ENCODE measurements around the gene ZNRD2. TPM values are rescaled to one million over a fixed set of nuclear protein-coding genes. Genes with fewer than 3 reads are reported as not detected.

Gene ZNRD2
- polyA plus RNA-seq, 1 experiment, result 73.3 TPM

GRCh38 chr11:65581928-65582327, 11.7 kb downstream of the ZNRD2 start:
- Histone ChIP-seq H3K36me3 (ENCODE audit: control insufficient read depth, insufficient read depth, low read length) (peaks cover 30% of the 10 kb centered on the region), H3K27me3 (ENCODE audit: control insufficient read depth, insufficient read depth, low read length) (no peaks in the 10 kb centered on the region), H3K4me3 (ENCODE audit: low read depth, low read length) (no peak overlapping the region)
- no peak for DNase-seq (ENCODE audit: low read depth)
- ChIA-PET POLR2A (no interaction called here), CTCF (interaction anchor here (1.0 to 2.8 kb wide), 3 partner anchors 9 to 42 kb away, joined by 3 to 10 read pairs (median 5); partner anchors contain the start of gene FAM89B)
- TF ChIP-seq CTCF (IDR thresholded peaks at IDR 0.05; ENCODE audit: insufficient read depth, low read depth, low read length), result no peak

GRCh38 chr11:65583589-65583988, 13.3 kb downstream of the ZNRD2 start:
- no peak for DNase-seq (ENCODE audit: low read depth)
- Histone ChIP-seq H3K4me3 (ENCODE audit: low read depth, low read length) (no peak overlapping the region), H3K27me3 (ENCODE audit: control insufficient read depth, insufficient read depth, low read length) (no peaks in the 10 kb centered on the region), H3K36me3 (ENCODE audit: control insufficient read depth, insufficient read depth, low read length) (peaks cover 29% of the 10 kb centered on the region)
- CTCF ChIA-PET, result interaction anchor here (1.2 to 2.8 kb wide), 4 partner anchors 10 to 12 kb away, joined by 3 to 10 read pairs (median 4); partner anchors contain the start of genes FAM89B and KCNK7
- TF ChIP-seq CTCF (IDR thresholded peaks at IDR 0.05; ENCODE audit: insufficient read depth, low read depth, low read length), result no peak
- POLR2A ChIA-PET, result no interaction called here

GRCh38 chr11:65584106-65584505, 13.8 kb downstream of the ZNRD2 start:
- no peaks in the 10 kb centered on the region for H3K27me3 ChIP-seq (ENCODE audit: control insufficient read depth, insufficient read depth, low read length)
- POLR2A ChIA-PET, result no interaction called here
- DNase-seq (ENCODE audit: low read depth), result no peak
- CTCF ChIA-PET, result interaction anchor here (1.2 to 2.8 kb wide), 3 partner anchors 9 to 12 kb away, joined by 3 to 10 read pairs (median 4); partner anchors contain the start of gene KCNK7
- no peak overlapping the region for H3K4me3 ChIP-seq (ENCODE audit: low read depth, low read length)
- no peak for TF ChIP-seq CTCF (IDR thresholded peaks at IDR 0.05; ENCODE audit: insufficient read depth, low read depth, low read length)
- peaks cover 31% of the 10 kb centered on the region for H3K36me3 ChIP-seq (ENCODE audit: control insufficient read depth, insufficient read depth, low read length)

- CTCF ChIA-PET, result interaction anchor here (1.2 to 11.8 kb wide), 5 partner anchors 8 to 43 kb away, joined by 3 to 134 read pairs (median 10); partner anchors contain the start of genes EHBP1L1, FAM89B and ZNRD2
- peaks cover 27% of the 10 kb centered on the region for H3K36me3 ChIP-seq (ENCODE audit: control insufficient read depth, insufficient read depth, low read length)
- no peak overlapping the region for H3K4me3 ChIP-seq (ENCODE audit: low read depth, low read length)
- H3K27me3 ChIP-seq (ENCODE audit: control insufficient read depth, insufficient read depth, low read length), result no peaks in the 10 kb centered on the region
- POLR2A ChIA-PET, result no interaction called here
- no peak for DNase-seq (ENCODE audit: low read depth)
- TF ChIP-seq CTCF (IDR thresholded peaks at IDR 0.05; ENCODE audit: insufficient read depth, low read depth, low read length), result no peak
Observed at GRCh38 chr11:65584723-65585171, 14.5 kb downstream of the ZNRD2 start.

GRCh38 chr11:65585396-65586246, 15.3 kb downstream of the ZNRD2 start:
- ChIA-PET CTCF (interaction anchor here (0.9 to 11.8 kb wide), 7 partner anchors 8 to 44 kb away, joined by 3 to 134 read pairs (median 5); partner anchors contain the start of genes EHBP1L1, FAM89B and ZNRD2), POLR2A (no interaction called here)

More at GRCh38 chr11:65585396-65586246, 15.3 kb downstream of the ZNRD2 start:
- Histone ChIP-seq H3K27me3 (ENCODE audit: control insufficient read depth, insufficient read depth, low read length) (no peaks in the 10 kb centered on the region), H3K4me3 (ENCODE audit: low read depth, low read length) (no peak overlapping the region), H3K36me3 (ENCODE audit: control insufficient read depth, insufficient read depth, low read length) (peaks cover 25% of the 10 kb centered on the region)
- no peak for TF ChIP-seq CTCF (IDR thresholded peaks at IDR 0.05; ENCODE audit: insufficient read depth, low read depth, low read length)
- no peak for DNase-seq (ENCODE audit: low read depth)

Measured in BJ (cell line).